ENCODE measurements around the gene NRXN3.

NRXN3 gene

GRCh38 chr14:78737116-78737515 is 566.9 kb downstream of the NRXN3 start:
- H3K27ac ChIP-seq, result no peak overlapping the region
- no peak for TF ChIP-seq CTCF (IDR thresholded peaks at IDR 0.05)
- H3K4me3 ChIP-seq, result no peak overlapping the region
- no peak for DNase-seq (ENCODE audit: low spot score)

- TF ChIP-seq CTCF (IDR thresholded peaks at IDR 0.05), result no peak
- Histone ChIP-seq H3K27ac (no peak overlapping the region), H3K4me3 (no peak overlapping the region)
- DNase-seq (ENCODE audit: low spot score), result no peak
Measured at GRCh38 chr14:78737601-78738000, 567.4 kb downstream of the NRXN3 start.

GRCh38 chr14:78746086-78746595 is 576.0 kb downstream of the NRXN3 start:
- no peak for DNase-seq (ENCODE audit: low spot score)
- no peak overlapping the region for H3K4me3 ChIP-seq
- no peak for TF ChIP-seq CTCF (IDR thresholded peaks at IDR 0.05)
- H3K27ac ChIP-seq, result no peak overlapping the region

GRCh38 chr14:78747813-78748212 is 577.6 kb downstream of the NRXN3 start:
- no peak for TF ChIP-seq CTCF (IDR thresholded peaks at IDR 0.05)
- H3K4me3 ChIP-seq, result no peak overlapping the region
- no peak overlapping the region for H3K27ac ChIP-seq
- DNase-seq (ENCODE audit: low spot score), result no peak

GRCh38 chr14:78752518-78753188 is 582.5 kb downstream of the NRXN3 start:
- H3K27ac ChIP-seq, result no peak overlapping the region
- DNase-seq (ENCODE audit: low spot score), result no peak
- H3K4me3 ChIP-seq, result no peak overlapping the region
- no peak for TF ChIP-seq CTCF (IDR thresholded peaks at IDR 0.05)

GRCh38 chr14:78754059-78754458 is 583.9 kb downstream of the NRXN3 start:
- Histone ChIP-seq H3K4me3 (no peak overlapping the region), H3K27ac (no peak overlapping the region)
- DNase-seq (ENCODE audit: low spot score), result no peak
- TF ChIP-seq CTCF (IDR thresholded peaks at IDR 0.05), result no peak

- Histone ChIP-seq H3K27ac (no peak overlapping the region), H3K4me3 (no peak overlapping the region)
- TF ChIP-seq CTCF (IDR thresholded peaks at IDR 0.05), result no peak
- DNase-seq (ENCODE audit: low spot score), result no peak
Measured at GRCh38 chr14:78758333-78758732, 588.2 kb downstream of the NRXN3 start.

Data from coronary artery (tissue), 2 donors.